Gastroesophageal sphincter (tissue), 4 donors: ENCODE results near the gene MRPL39. TPM values are rescaled to one million over a fixed set of nuclear protein-coding genes. Genes with fewer than 3 reads are reported as not detected.

Source experiments
- ATAC-seq: fragments of 150-250 bp; one replicate; pipeline ENCODE4 v1.9.1; 2016; ENCODE audit warnings: mild to moderate bottlenecking, moderate library complexity
- H3K27ac ChIP-seq, 4 donors: fragments of 200-600 bp; sonication (generic) in 3 of 4; 1 replicate in 3 of 4; 2 replicates in 1 of 4; pipeline ENCODE4 v1.5.1; 2016 to 2019
- H3K27me3 ChIP-seq: fragments of 200-600 bp; sonication (generic); one replicate; pipeline ENCODE4 v1.5.1; 2019
- H3K36me3 ChIP-seq, 2 donors: fragments of 200-600 bp; sonication (generic); one replicate each; pipeline ENCODE4 v1.5.1; 2019; ENCODE audit warnings: control low read depth in 1 of 2
- H3K4me1 ChIP-seq, 3 donors: fragments of 200-600 bp; sonication (generic); 1 replicate in 2 of 3; 2 replicates in 1 of 3; pipeline ENCODE4 v1.5.1; 2016 to 2019; ENCODE audit warnings: control low read depth in 2 of 3
- H3K4me3 ChIP-seq, 2 donors: fragments of 200-600 bp; sonication (generic); one replicate each; pipeline ENCODE4 v1.5.1; 2019; ENCODE audit warnings: mild to moderate bottlenecking in 1 of 2, moderate library complexity in 1 of 2
- H3K9me3 ChIP-seq, 3 donors: fragments of 200-600 bp; sonication (generic); one replicate each; pipeline ENCODE4 v1.5.1; 2017 to 2019; ENCODE audit warnings: control low read depth in 2 of 3
- CTCF ChIP-seq, 4 experiments: fragments of 200-600 bp in 2 of 4; fragments of 450-650 bp in 2 of 4; sonication (generic) in 1 of 4; IDR thresholded peaks; one replicate each; pipeline ENCODE4 v1.5.1; 2017 to 2019; ENCODE audit warnings: antibody characterized with exemption in 4 of 4, mild to moderate bottlenecking in 2 of 4, moderate library complexity in 2 of 4
- EP300 ChIP-seq: sonication (generic); formaldehyde crosslinking; IDR thresholded peaks from one replicate; pipeline ENCODE4 v1.6.1; 2017; ENCODE audit warnings: antibody characterized with exemption, mild to moderate bottlenecking
- POLR2A ChIP-seq, 2 donors: fragments of 450-650 bp; IDR thresholded peaks; one replicate each; pipeline ENCODE4 v1.6.1; 2017; ENCODE audit warnings: antibody characterized with exemption in 2 of 2, mild to moderate bottlenecking in 2 of 2, moderate library complexity in 1 of 2
- POLR2AphosphoS5 ChIP-seq: sonication (generic); formaldehyde crosslinking; IDR thresholded peaks from one replicate; pipeline ENCODE4 v1.6.1; 2017; ENCODE audit warnings: antibody characterized with exemption
- WGBS, 2 donors: methylation state at CpG; one replicate each; pipeline ENCODE4 v1.1.5; 2018; ENCODE audit warnings: low coverage in 1 of 2; 5-methylcytosine and 5-hydroxymethylcytosine counted together
- total RNA-seq, 4 donors: library from RNA; depleted of rRNA; stranded (reverse); fragments of >200 nt; gene quantifications; one replicate each; pipeline ENCODE4 v1.1.0, GENCODE V29; 2016

Gene MRPL39
- total RNA-seq, 4 donors from 2014 or later, result 17.0 to 37.4 (median 25.4) TPM

GRCh38 chr21:25582888-25583287 is 24.4 kb downstream of the MRPL39 start:
- Histone ChIP-seq H3K36me3 (peaks cover 0 to 48% of the 10 kb centered on the region in 2 donors), H3K4me3 (no peak overlapping the region), H3K27me3 (no peaks in the 10 kb centered on the region), H3K27ac (no peak overlapping the region), H3K4me1 (no peaks in the 10 kb centered on the region), H3K9me3 (no peaks in the 10 kb centered on the region)
- ATAC-seq, result no peak
- TF ChIP-seq CTCF (IDR thresholded peaks at IDR 0.05), result no peak
- no peak for TF ChIP-seq EP300
- TF ChIP-seq POLR2A (IDR thresholded peaks at IDR 0.05), result no peak
- no peak for TF ChIP-seq POLR2AphosphoS5
- WGBS, 2 donors, result 87 to 92% methylated on average over 3 to 5 of the region's 5 CpGs

GRCh38 chr21:25582164-25582790 is 25.0 kb downstream of the MRPL39 start:
- 99 to 100% methylated on average over 3 of the region's 3 CpGs for WGBS, 2 donors

GRCh38 chr21:25581582-25581981 is 25.7 kb downstream of the MRPL39 start:
- 100% methylated on average over 2 of the region's 3 CpGs for WGBS, 2 donors
- TF ChIP-seq POLR2AphosphoS5 (no peak), EP300 (no peak), POLR2A (IDR thresholded peaks at IDR 0.05) (no peak), CTCF (IDR thresholded peaks at IDR 0.05) (no peak)
- ATAC-seq, result no peak
- Histone ChIP-seq H3K36me3 (peaks cover 0 to 52% of the 10 kb centered on the region in 2 donors), H3K9me3 (no peaks in the 10 kb centered on the region), H3K27ac (no peak overlapping the region), H3K27me3 (no peaks in the 10 kb centered on the region), H3K4me1 (no peaks in the 10 kb centered on the region), H3K4me3 (no peak overlapping the region)

More at GRCh38 chr21:25582164-25582790, 25.0 kb downstream of the MRPL39 start:
- TF ChIP-seq POLR2AphosphoS5, result no peak
- no peak for TF ChIP-seq CTCF (IDR thresholded peaks at IDR 0.05)
- no peak for TF ChIP-seq EP300
- no peak for TF ChIP-seq POLR2A (IDR thresholded peaks at IDR 0.05)
- ATAC-seq, result no peak
- Histone ChIP-seq H3K27me3 (no peaks in the 10 kb centered on the region), H3K36me3 (peaks cover 0 to 48% of the 10 kb centered on the region in 2 donors), H3K4me3 (no peak overlapping the region), H3K9me3 (no peaks in the 10 kb centered on the region), H3K27ac (no peak overlapping the region), H3K4me1 (no peaks in the 10 kb centered on the region)

- no peak for TF ChIP-seq POLR2AphosphoS5
- TF ChIP-seq CTCF (IDR thresholded peaks at IDR 0.05), result no peak
- TF ChIP-seq EP300, result no peak
- no peak for TF ChIP-seq POLR2A (IDR thresholded peaks at IDR 0.05)
- 100% methylated on average over 2 of the region's 4 CpGs; no CpG with 5 or more reads in 1 of the 2 donors for WGBS, 2 donors
Measured at GRCh38 chr21:25580912-25581260, 26.4 kb downstream of the MRPL39 start.

More at GRCh38 chr21:25580912-25581260, 26.4 kb downstream of the MRPL39 start:
- H3K9me3 ChIP-seq, result no peaks in the 10 kb centered on the region
- H3K4me1 ChIP-seq, result no peaks in the 10 kb centered on the region
- H3K27me3 ChIP-seq, result no peaks in the 10 kb centered on the region
- peaks cover 0 to 54% of the 10 kb centered on the region in 2 donors for H3K36me3 ChIP-seq
- H3K4me3 ChIP-seq, result no peak overlapping the region
- H3K27ac ChIP-seq, result no peak overlapping the region
- no peak for ATAC-seq
